Measurements from ENCODE around the gene B4GALT6.
A peak's percentile ranks its signal among the peaks of the same experiment; 100 is the strongest.

B4GALT6 gene

GRCh38 chr18:31722369-31722957 is 38.1 kb upstream of the B4GALT6 start:
- Histone ChIP-seq H4K20me1 (ENCODE audit: insufficient read depth) (no peaks in the 10 kb centered on the region), H3K4me2 (no peak overlapping the region), H3K27ac (no peak overlapping the region), H3K27me3 (ENCODE audit: insufficient read depth, low read depth) (no peaks in the 10 kb centered on the region), H3K4me3 (IDR thresholded peaks at IDR 0.05; ENCODE audit: insufficient read depth, low read depth, low read length) (no peak overlapping the region), H2AFZ (ENCODE audit: low read depth) (no peak overlapping the region), H3K9ac (no peak overlapping the region), H3K79me2 (ENCODE audit: insufficient read depth, low read depth) (no peaks in the 10 kb centered on the region), H3K36me3 (ENCODE audit: insufficient read depth) (no peaks in the 10 kb centered on the region), H3K4me1 (ENCODE audit: low read depth, poor library complexity, severe bottlenecking) (no peaks in the 10 kb centered on the region)
- TF ChIP-seq CTCF (conservative IDR thresholded peaks at IDR 0.05; ENCODE audit: low read depth, low read length), result peak; percentile 96

DNA sequence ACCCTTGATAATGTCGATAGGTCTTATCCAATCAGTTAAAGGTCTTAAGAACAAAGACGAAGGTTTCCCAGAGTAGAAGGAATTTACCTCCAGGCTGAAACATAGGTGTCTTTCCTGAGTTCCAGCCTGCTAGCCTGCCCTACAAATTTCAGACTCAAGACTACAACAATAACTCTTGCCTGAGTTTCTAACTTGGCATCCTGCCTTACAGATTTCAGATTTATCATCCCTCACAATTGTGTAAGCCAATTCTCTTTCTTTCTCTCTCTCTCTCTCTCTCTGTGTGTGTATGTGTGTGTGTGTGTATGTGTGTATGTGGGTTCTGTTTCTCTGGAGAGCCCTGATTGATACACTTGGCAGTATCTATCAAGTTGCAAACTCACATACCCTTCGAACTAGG is 37.2 kb upstream of the B4GALT6 start:
- H3K9ac ChIP-seq, result no peak overlapping the region
- no peak overlapping the region for H3K4me2 ChIP-seq
- no peak overlapping the region for H2AFZ ChIP-seq (ENCODE audit: low read depth)

DNA sequence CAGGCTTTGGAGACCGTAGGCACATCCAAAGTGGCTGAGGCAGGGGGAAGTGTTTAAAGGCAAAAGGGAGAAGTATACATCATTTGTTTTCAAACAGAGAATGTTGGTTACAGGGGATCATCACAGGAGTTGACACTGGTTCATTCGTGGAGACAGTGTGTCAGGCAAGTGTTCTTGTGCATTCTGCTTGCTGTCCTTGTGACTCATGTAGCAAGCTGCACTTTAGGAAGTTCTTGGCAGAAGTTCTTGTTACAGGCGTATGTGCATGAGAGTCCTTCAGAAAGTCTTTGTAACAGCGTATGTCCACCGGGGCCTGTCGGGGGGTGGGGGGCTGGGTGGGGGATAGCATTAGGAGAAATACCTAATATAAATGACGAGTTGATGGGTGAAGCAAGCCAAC is 36.5 kb upstream of the B4GALT6 start:
- no peak overlapping the region for H3K27ac ChIP-seq
- no peak overlapping the region for H3K9ac ChIP-seq
- H2AFZ ChIP-seq (ENCODE audit: low read depth), result no peak overlapping the region
- no peak for TF ChIP-seq CTCF (conservative IDR thresholded peaks at IDR 0.05; ENCODE audit: low read depth, low read length)
- H3K79me2 ChIP-seq (ENCODE audit: insufficient read depth, low read depth), result no peaks in the 10 kb centered on the region
- H3K4me2 ChIP-seq, result no peak overlapping the region
- H4K20me1 ChIP-seq (ENCODE audit: insufficient read depth), result no peaks in the 10 kb centered on the region
- H3K36me3 ChIP-seq (ENCODE audit: insufficient read depth), result no peaks in the 10 kb centered on the region
- H3K4me1 ChIP-seq (ENCODE audit: low read depth, poor library complexity, severe bottlenecking), result no peaks in the 10 kb centered on the region
- no peaks in the 10 kb centered on the region for H3K27me3 ChIP-seq (ENCODE audit: insufficient read depth, low read depth)
- no peak overlapping the region for H3K4me3 ChIP-seq (IDR thresholded peaks at IDR 0.05; ENCODE audit: insufficient read depth, low read depth, low read length)

More for the DNA sequence above, 37.2 kb upstream of the B4GALT6 start:
- TF ChIP-seq CTCF (conservative IDR thresholded peaks at IDR 0.05; ENCODE audit: low read depth, low read length), result no peak
- Histone ChIP-seq H3K4me3 (IDR thresholded peaks at IDR 0.05; ENCODE audit: insufficient read depth, low read depth, low read length) (no peak overlapping the region), H3K27me3 (ENCODE audit: insufficient read depth, low read depth) (no peaks in the 10 kb centered on the region), H4K20me1 (ENCODE audit: insufficient read depth) (no peaks in the 10 kb centered on the region), H3K36me3 (ENCODE audit: insufficient read depth) (no peaks in the 10 kb centered on the region), H3K79me2 (ENCODE audit: insufficient read depth, low read depth) (no peaks in the 10 kb centered on the region), H3K27ac (no peak overlapping the region), H3K4me1 (ENCODE audit: low read depth, poor library complexity, severe bottlenecking) (no peaks in the 10 kb centered on the region)

- Histone ChIP-seq H3K27ac (no peak overlapping the region), H3K9ac (no peak overlapping the region), H3K36me3 (ENCODE audit: insufficient read depth) (no peaks in the 10 kb centered on the region), H4K20me1 (ENCODE audit: insufficient read depth) (no peaks in the 10 kb centered on the region), H3K4me3 (IDR thresholded peaks at IDR 0.05; ENCODE audit: insufficient read depth, low read depth, low read length) (no peak overlapping the region), H3K4me1 (ENCODE audit: low read depth, poor library complexity, severe bottlenecking) (no peaks in the 10 kb centered on the region), H2AFZ (ENCODE audit: low read depth) (no peak overlapping the region), H3K27me3 (ENCODE audit: insufficient read depth, low read depth) (no peaks in the 10 kb centered on the region), H3K4me2 (no peak overlapping the region), H3K79me2 (ENCODE audit: insufficient read depth, low read depth) (no peaks in the 10 kb centered on the region)
- no peak for TF ChIP-seq CTCF (conservative IDR thresholded peaks at IDR 0.05; ENCODE audit: low read depth, low read length)
These were observed 35.1 kb upstream of the B4GALT6 start for GRCh38 chr18:31719363-31720006.

All from KMS-11 (cell line).